Activated B cell treated with CpG ODN at 0.5 μM for 24 hours (primary cell): Measurements from ENCODE around the gene SLC25A41. TPM values are rescaled to one million over a fixed set of nuclear protein-coding genes. Genes with fewer than 3 reads are reported as not detected.

Experiments
- ATAC-seq: fragments of 200-7000 bp; cut with Tn5 transposase; one replicate; pipeline ENCODE4 v1.10.0; 2021; ENCODE audit warnings: low read depth, mild to moderate bottlenecking, moderate library complexity
- CTCF ChIA-PET: fragments of 350-600 bp; sonication (Branson Sonifier 250); formaldehyde crosslinking; loops from one replicate; lab custom pipeline; 2021; ENCODE audit warnings: antibody characterized with exemption; lab: Charles Lee
- POLR2A ChIA-PET: fragments of 350-600 bp; sonication (Branson Sonifier 250); formaldehyde crosslinking; loops from one replicate; lab custom pipeline; 2021; ENCODE audit warnings: antibody characterized with exemption; lab: Charles Lee
- DNase-seq: peaks from one replicate; pipeline ENCODE4 v3.0.0; 2022
- H3K27ac Mint-ChIP-seq: one replicate; pipeline ENCODE4 v1.8.0; 2020; ENCODE audit warnings: mixed read lengths
- H3K27me3 Mint-ChIP-seq: one replicate; pipeline ENCODE4 v1.8.0; 2021; ENCODE audit warnings: mixed read lengths
- H3K36me3 Mint-ChIP-seq: one replicate; pipeline ENCODE4 v1.8.0; 2021; ENCODE audit warnings: low read depth, mixed read lengths
- H3K4me1 Mint-ChIP-seq: one replicate; pipeline ENCODE4 v1.8.0; 2021; ENCODE audit warnings: mixed read lengths
- H3K4me3 Mint-ChIP-seq: one replicate; pipeline ENCODE4 v1.8.0; 2020; ENCODE audit warnings: mild to moderate bottlenecking, mixed read lengths
- H3K9me3 Mint-ChIP-seq: one replicate; pipeline ENCODE4 v1.8.0; 2020; ENCODE audit warnings: mixed read lengths
- CTCF ChIP-seq: fragments of 200-600 bp; IDR thresholded peaks from one replicate; pipeline ENCODE4 v1.8.0; 2022; ENCODE audit warnings: antibody characterized with exemption, mild to moderate bottlenecking
- intact Hi-C: fragments of 100-400 bp; cut with micrococcal nuclease; formaldehyde crosslinking; loops from one replicate; pipeline ENCODE4 v1.15.1; 2024
- total RNA-seq: library from RNA; stranded (reverse); gene quantifications from 2 replicates; pipeline ENCODE4 v1.2.3, GENCODE V29; 2022

The SLC25A41 gene
- total RNA-seq, 1 donor from 2014 or later: 0.40 TPM

- Mint-ChIP-seq H3K36me3 (peaks cover 55% of the 10 kb centered on the region), H3K4me1 (peaks cover 6% of the 10 kb centered on the region)
Measured at GRCh38 chr19:6470173-6470572, 36.6 kb upstream of the SLC25A41 start.

GRCh38 chr19:6467384-6467783 is 33.8 kb upstream of the SLC25A41 start:
- POLR2A ChIA-PET: interaction anchor here (0.6 to 1.2 kb wide), 4 partner anchors 14 to 1674 kb away, joined by 4 to 7 read pairs (median 6); partner anchors contain the start of gene DENND1C
- peak overlapping the region; percentile 32 for H3K27ac Mint-ChIP-seq
- no peak for ATAC-seq

More at GRCh38 chr19:6470173-6470572, 36.6 kb upstream of the SLC25A41 start:
- POLR2A ChIA-PET: no interaction called here
- no peak for TF ChIP-seq CTCF
- intact Hi-C loops: no loop called here
- H3K9me3 Mint-ChIP-seq: no peaks in the 10 kb centered on the region
- no peak for ATAC-seq
- H3K27me3 Mint-ChIP-seq: no peaks in the 10 kb centered on the region
- H3K4me3 Mint-ChIP-seq: no peak overlapping the region
- H3K27ac Mint-ChIP-seq: no peak overlapping the region
- CTCF ChIA-PET: no interaction called here
- no peak for DNase-seq

GRCh38 chr19:6466526-6467248 is 33.1 kb upstream of the SLC25A41 start:
- ChIA-PET POLR2A (interaction anchor here (0.6 to 1.8 kb wide), 6 partner anchors 14 to 1674 kb away, joined by 4 to 7 read pairs (median 6); partner anchors contain the start of genes DENND1C and KHSRP), CTCF (no interaction called here)
- Mint-ChIP-seq H3K27ac (no peak overlapping the region), H3K27me3 (peaks cover 3% of the 10 kb centered on the region), H3K9me3 (no peaks in the 10 kb centered on the region), H3K36me3 (peaks cover 37% of the 10 kb centered on the region), H3K4me3 (no peak overlapping the region), H3K4me1 (peaks cover 21% of the 10 kb centered on the region)
- no peak for TF ChIP-seq CTCF
- no peak for ATAC-seq
- intact Hi-C loops: no loop called here
- no peak for DNase-seq

More at GRCh38 chr19:6467384-6467783, 33.8 kb upstream of the SLC25A41 start:
- Mint-ChIP-seq H3K36me3 (peaks cover 40% of the 10 kb centered on the region), H3K27me3 (peaks cover 3% of the 10 kb centered on the region), H3K4me1 (peaks cover 18% of the 10 kb centered on the region), H3K4me3 (no peak overlapping the region), H3K9me3 (no peaks in the 10 kb centered on the region)
- intact Hi-C loops: no loop called here
- CTCF ChIA-PET: no interaction called here
- DNase-seq: no peak
- TF ChIP-seq CTCF: no peak

GRCh38 chr19:6465663-6466062 is 32.1 kb upstream of the SLC25A41 start:
- peaks cover 3% of the 10 kb centered on the region for H3K27me3 Mint-ChIP-seq
- POLR2A ChIA-PET: interaction anchor here (1.2 to 1.8 kb wide), 3 partner anchors 16 to 41 kb away, joined by 5 to 10 read pairs (median 7); partner anchors contain the start of genes DENND1C and KHSRP
- intact Hi-C loops: no loop called here
- no peak for TF ChIP-seq CTCF
- peaks cover 28% of the 10 kb centered on the region for H3K36me3 Mint-ChIP-seq
- H3K4me3 Mint-ChIP-seq: peak overlapping the region; percentile 73
- no peaks in the 10 kb centered on the region for H3K9me3 Mint-ChIP-seq
- CTCF ChIA-PET: no interaction called here
- peak overlapping the region; percentile 51 for H3K27ac Mint-ChIP-seq
- H3K4me1 Mint-ChIP-seq: peaks cover 23% of the 10 kb centered on the region
- DNase-seq (no peak), ATAC-seq (no peak)

- intact Hi-C loops: no loop called here
- H3K36me3 Mint-ChIP-seq: peaks cover 26% of the 10 kb centered on the region
- H3K9me3 Mint-ChIP-seq: no peaks in the 10 kb centered on the region
- no peak for DNase-seq
- no peak for ATAC-seq
- ChIA-PET CTCF (interaction anchor here (1.3 kb wide), 1 partner anchor 17 kb away, joined by 3 read pairs; the partner anchor contains the start of gene DENND1C), POLR2A (interaction anchor here (0.8 to 1.8 kb wide), 4 partner anchors 17 to 72 kb away, joined by 5 to 10 read pairs (median 8); partner anchors contain the start of genes DENND1C and KHSRP)
- H3K27ac Mint-ChIP-seq: peak overlapping the region; percentile 70
- H3K27me3 Mint-ChIP-seq: peaks cover 3% of the 10 kb centered on the region
- H3K4me1 Mint-ChIP-seq: peaks cover 27% of the 10 kb centered on the region
- H3K4me3 Mint-ChIP-seq: peak overlapping the region; percentile 73
- no peak for TF ChIP-seq CTCF
Measured at GRCh38 chr19:6465006-6465405, 31.4 kb upstream of the SLC25A41 start.
